Kidney (tissue), 14 donors: ENCODE results near the gene LEFTY1. TPM values are rescaled to one million over a fixed set of nuclear protein-coding genes. Genes with fewer than 3 reads are reported as not detected.

ENCODE experiments used
- DNase-seq, 5 donors: peaks; one replicate each; pipeline ENCODE4 v3.0.0-alpha.2; 2013 to 2020
- FAIRE-seq: peaks from 2 replicates; lab custom pipeline; 2012; peaks lifted over from hg19 to GRCh38; lab: Jason Lieb, UNC
- H3K27ac ChIP-seq, 2 donors: one replicate each; pipeline ENCODE4 v1.7.0; 2013; ENCODE audit warnings: low read depth in 2 of 2, low read length in 2 of 2, inconsistent platforms in 1 of 2
- H3K27me3 ChIP-seq: one replicate; pipeline ENCODE4 v1.7.1; 2013; ENCODE audit warnings: low read length, inconsistent platforms; ENCODE audit not compliant: control insufficient read depth, insufficient read depth
- H3K36me3 ChIP-seq, 3 donors: one replicate each; pipeline versions ENCODE4 v1.7.0 to v1.7.1; 2013; ENCODE audit warnings: low read length in 3 of 3, control low read depth in 1 of 3, inconsistent platforms in 1 of 3; ENCODE audit not compliant: insufficient read depth in 3 of 3, control insufficient read depth in 2 of 3
- H3K4me1 ChIP-seq, 3 donors: one replicate each; pipeline versions ENCODE4 v1.7.0 to v1.7.1; 2013; ENCODE audit warnings: low read length in 3 of 3, inconsistent platforms in 1 of 3, low read depth in 1 of 3; ENCODE audit not compliant: control insufficient read depth in 2 of 3, insufficient read depth in 2 of 3
- H3K4me3 ChIP-seq, 3 donors: one replicate each; pipeline versions ENCODE4 v1.7.0 to v1.8.1; 2013; ENCODE audit warnings: low read length in 3 of 3, control low read depth in 1 of 3, inconsistent platforms in 1 of 3
- H3K9ac ChIP-seq, 3 donors: one replicate each; pipeline versions ENCODE4 v1.7.0 to v1.7.1; 2013; ENCODE audit warnings: low read length in 3 of 3, control low read depth in 1 of 3, inconsistent platforms in 1 of 3
- H3K9me3 ChIP-seq, 3 donors: one replicate each; pipeline versions ENCODE4 v1.7.0 to v1.7.1; 2013; ENCODE audit warnings: low read length in 3 of 3, control low read depth in 1 of 3, inconsistent platforms in 1 of 3; ENCODE audit not compliant: control insufficient read depth in 2 of 3, insufficient read depth in 1 of 3
- intact Hi-C: fragments of 100-400 bp; cut with DNase I; formaldehyde crosslinking; loops from one replicate; pipeline ENCODE4 v1.11.1; 2022
- polyA plus RNA-seq: library from polyadenylated mRNA; stranded (reverse); fragments of 350-450 nt; fragmentation: Illumina TruSeq; extraction: RNeasy Lipid Tissue Mini Kit (QIAGEN cat#74804); gene quantifications from one replicate; pipeline ENCODE4 v1.2.3, GENCODE V29; 2014; ENCODE audit warnings: low read depth, low replicate concordance; ENCODE audit not compliant: insufficient read depth
- total RNA-seq: library from RNA; stranded (reverse); fragmentation: NEBNext Ultra II Directional; extraction: Animal tissue kit (Norgen Biotek cat#: 25700); gene quantifications from one replicate; pipeline ENCODE4 v1.2.1, GENCODE V29; 2021
- TF ChIP-seq, protein P1 (sequence below): IDR thresholded peaks from 3 replicates; pipeline ENCODE4 v1.5.1; 2012; ENCODE audit warnings: mild to moderate bottlenecking, moderate library complexity, borderline replicate concordance; ENCODE audit not compliant: insufficient read depth; ENCODE audit errors: extremely low read depth
- donor health status: control.
- donor health status: control.
- donor health status: control.
- donor health status: control.
- donor health status: control.
- donor health status: DM: yes; HTN: yes; CAD: no.
- donor health status: Normal renal cell carcinoma (clear cell type).

LEFTY1 gene
- total and polyA plus RNA-seq, 2 donors from 2014 or later: 0.41 to 8.6 TPM

DNA sequence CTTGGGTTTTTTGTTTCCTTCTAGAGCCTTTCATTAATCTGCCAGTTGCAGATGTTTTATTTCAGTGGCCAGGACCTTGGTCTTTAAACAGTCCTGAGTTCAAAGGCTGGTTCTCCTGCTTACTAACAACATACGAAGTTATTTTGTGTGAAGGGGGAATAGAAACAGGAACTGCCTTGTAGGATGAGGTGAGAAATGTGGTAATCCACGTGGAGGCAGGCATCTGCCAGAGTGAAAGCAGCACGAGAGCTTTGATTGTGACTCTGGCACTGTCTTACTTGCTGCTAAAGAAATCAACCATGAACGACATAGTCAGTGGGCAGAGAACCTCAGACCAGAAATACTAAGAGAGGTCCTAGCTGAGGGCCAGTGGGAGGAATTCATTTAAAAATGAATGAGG lies 37.1 kb downstream of the LEFTY1 start:
- intact Hi-C loops: no loop called here
- Histone ChIP-seq H3K4me3 (no peak overlapping the region), H3K9ac (no peak overlapping the region), H3K27me3 (no peaks in the 10 kb centered on the region), H3K4me1 (peaks cover 0 to 4% (median 0%) of the 10 kb centered on the region in 3 donors), H3K27ac (no peak overlapping the region), H3K9me3 (no peaks in the 10 kb centered on the region), H3K36me3 (peaks cover 4 to 51% (median 18%) of the 10 kb centered on the region in 3 donors)
- FAIRE-seq (no peak), DNase-seq (peak in 3 of 5 donors; percentile 29 to 84 (median 70))
- TF ChIP-seq, protein P1, sequence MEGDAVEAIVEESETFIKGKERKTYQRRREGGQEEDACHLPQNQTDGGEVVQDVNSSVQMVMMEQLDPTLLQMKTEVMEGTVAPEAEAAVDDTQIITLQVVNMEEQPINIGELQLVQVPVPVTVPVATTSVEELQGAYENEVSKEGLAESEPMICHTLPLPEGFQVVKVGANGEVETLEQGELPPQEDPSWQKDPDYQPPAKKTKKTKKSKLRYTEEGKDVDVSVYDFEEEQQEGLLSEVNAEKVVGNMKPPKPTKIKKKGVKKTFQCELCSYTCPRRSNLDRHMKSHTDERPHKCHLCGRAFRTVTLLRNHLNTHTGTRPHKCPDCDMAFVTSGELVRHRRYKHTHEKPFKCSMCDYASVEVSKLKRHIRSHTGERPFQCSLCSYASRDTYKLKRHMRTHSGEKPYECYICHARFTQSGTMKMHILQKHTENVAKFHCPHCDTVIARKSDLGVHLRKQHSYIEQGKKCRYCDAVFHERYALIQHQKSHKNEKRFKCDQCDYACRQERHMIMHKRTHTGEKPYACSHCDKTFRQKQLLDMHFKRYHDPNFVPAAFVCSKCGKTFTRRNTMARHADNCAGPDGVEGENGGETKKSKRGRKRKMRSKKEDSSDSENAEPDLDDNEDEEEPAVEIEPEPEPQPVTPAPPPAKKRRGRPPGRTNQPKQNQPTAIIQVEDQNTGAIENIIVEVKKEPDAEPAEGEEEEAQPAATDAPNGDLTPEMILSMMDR: no peak

DNA sequence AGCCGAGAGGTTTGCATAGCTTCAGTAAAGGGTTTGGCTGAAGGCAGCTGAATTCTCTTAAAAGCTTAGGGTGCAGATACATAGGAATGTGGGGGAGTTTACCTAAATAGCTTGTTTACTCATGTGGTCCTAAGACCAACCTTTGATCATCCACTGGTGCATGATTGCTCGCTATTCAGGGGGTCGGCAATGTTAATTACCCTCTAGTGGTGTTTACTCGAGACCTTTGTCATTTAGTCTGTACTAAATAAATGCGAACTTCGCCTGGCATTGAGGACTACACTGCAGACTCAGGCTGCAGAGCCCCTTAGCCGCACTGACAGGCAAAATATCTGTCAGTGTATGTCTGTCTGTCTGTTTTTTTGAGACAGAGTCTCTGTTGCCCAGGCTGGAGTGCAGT lies 38.6 kb downstream of the LEFTY1 start:
- TF ChIP-seq, protein P1: no peak
- no peak for DNase-seq
- Histone ChIP-seq H3K4me1 (peaks cover 0 to 4% (median 0%) of the 10 kb centered on the region in 3 donors), H3K9ac (no peak overlapping the region), H3K27me3 (no peaks in the 10 kb centered on the region), H3K9me3 (no peaks in the 10 kb centered on the region), H3K27ac (no peak overlapping the region), H3K36me3 (peaks cover 4 to 50% (median 23%) of the 10 kb centered on the region in 3 donors), H3K4me3 (no peak overlapping the region)
- intact Hi-C loops: no loop called here
- no peak for FAIRE-seq

DNA sequence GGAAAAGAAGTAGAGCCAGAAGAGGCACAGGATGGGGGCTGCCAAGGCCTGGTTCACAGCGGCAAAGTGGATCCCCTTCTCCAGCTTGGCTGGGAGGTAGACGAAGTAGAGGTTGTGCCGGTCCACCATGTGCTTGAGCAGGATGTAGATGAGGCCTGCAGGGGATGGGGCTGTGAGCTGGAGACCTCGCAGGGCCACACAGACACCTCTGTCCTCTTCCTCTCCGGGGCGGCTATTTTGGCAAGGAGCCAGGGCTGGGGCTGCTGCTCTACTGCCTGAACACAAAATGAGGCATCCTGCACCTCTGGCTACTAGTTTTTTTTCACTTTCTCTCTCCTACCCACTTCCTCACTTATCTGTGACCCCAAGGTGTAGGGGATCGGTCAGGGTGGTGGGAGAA lies 39.0 kb downstream of the LEFTY1 start:
- intact Hi-C loops: no loop called here
- Histone ChIP-seq H3K27ac (no peak overlapping the region), H3K9me3 (no peaks in the 10 kb centered on the region), H3K4me1 (peaks cover 0 to 4% (median 0%) of the 10 kb centered on the region in 3 donors), H3K36me3 (peaks cover 4 to 46% (median 23%) of the 10 kb centered on the region in 3 donors), H3K4me3 (no peak overlapping the region), H3K27me3 (no peaks in the 10 kb centered on the region), H3K9ac (no peak overlapping the region)
- FAIRE-seq (no peak), DNase-seq (no peak)
- TF ChIP-seq, protein P1: no peak
